CD4-positive, alpha-beta T cell treated with Interferon alpha-2 for 1 hour (primary cell): ENCODE data around the gene OR9A4.

Experiments used
- DNase-seq, 2 donors: peaks; one replicate each; pipeline ENCODE4 v3.0.0-alpha.2; 2020 to 2022

Gene OR9A4

DNA sequence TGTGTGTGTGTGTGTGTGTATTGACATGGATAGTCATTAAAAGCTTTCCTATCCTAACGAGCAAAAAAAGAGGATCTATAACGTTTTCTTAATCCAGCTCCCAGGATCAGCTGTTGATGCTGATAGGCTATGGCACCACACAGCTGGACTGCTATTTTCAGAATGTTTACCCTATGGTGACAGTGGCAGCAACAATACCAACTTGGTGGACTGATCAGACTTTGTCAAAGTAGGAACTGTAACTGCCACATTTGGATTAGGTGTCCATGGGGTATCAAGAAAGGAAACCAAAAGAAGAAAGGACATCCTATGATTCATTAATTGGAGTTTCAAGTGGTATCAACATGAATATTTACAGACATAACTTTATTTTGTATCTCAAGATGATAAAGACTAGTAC is 33.3 kb downstream of the OR9A4 start:
- no peak for DNase-seq

DNA sequence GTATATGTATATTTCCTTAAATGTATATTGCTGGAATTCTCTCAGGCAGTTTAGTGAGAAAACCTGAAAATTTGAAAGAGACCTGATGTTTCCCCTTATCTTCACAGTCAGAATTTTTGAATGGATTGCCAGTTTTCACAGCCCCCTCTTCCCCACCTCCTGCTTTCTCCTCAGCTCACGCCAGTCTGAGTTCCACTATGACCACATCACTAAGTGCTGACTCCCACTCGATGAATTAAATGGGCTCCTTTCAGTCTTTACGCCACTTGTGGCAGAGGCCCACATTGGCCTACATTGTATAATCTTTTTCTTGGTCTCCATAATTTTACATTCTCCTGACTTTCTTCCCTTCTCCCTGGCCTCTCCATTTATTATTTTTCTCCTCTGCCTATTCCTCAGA is 33.7 kb downstream of the OR9A4 start:
- DNase-seq = no peak

- no peak for DNase-seq
Observed at GRCh38 chr7:141950806-141951205, 34.6 kb downstream of the OR9A4 start.

DNA sequence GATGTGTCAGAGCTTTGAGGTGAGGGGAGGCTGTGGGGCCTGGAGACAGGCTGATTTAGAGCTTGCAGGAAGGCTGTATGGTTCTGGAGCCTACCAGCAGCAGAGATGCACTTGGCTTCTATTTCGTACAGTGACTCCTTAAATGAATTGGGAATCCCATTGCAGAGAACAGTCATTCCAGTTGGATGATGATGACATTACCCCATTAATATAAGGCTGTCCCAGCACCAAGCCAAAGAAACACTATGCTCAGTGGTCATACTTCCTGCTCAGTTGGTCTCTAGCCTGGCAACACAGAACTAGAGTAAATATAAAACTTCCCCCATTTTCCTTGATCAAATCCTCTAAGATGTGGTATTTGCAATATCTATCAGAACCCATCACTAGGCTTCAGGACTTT is 36.3 kb downstream of the OR9A4 start:
- no peak for DNase-seq

- no peak for DNase-seq
Observed at GRCh38 chr7:141954334-141954733, 38.1 kb downstream of the OR9A4 start.

- DNase-seq = no peak
Observed at GRCh38 chr7:141956084-141956483, 39.9 kb downstream of the OR9A4 start.

- DNase-seq = no peak
Observed at GRCh38 chr7:141960687-141961422, 44.7 kb downstream of the OR9A4 start.
